Measurements from ENCODE around the gene KRI1.

DNA sequence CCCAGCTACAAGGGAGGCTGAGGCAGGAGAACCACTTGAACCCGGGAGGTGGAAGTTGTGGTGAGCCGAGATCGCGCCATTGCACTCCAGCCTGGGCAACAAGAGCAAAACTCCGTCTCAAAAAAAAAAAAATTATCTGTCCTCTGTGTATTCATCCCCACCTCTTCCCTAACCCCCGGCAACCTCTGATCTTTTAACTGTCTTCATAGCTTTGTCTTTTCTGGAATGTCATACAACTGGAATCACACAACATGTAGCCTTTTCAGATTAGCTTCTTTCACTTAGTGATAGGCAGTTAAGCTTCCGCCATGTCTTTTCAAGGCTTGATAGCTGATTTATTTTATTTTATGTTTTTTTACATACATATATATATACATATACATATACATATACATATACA lies 40.2 kb downstream of the KRI1 start:
- TF ChIP-seq, protein P1, sequence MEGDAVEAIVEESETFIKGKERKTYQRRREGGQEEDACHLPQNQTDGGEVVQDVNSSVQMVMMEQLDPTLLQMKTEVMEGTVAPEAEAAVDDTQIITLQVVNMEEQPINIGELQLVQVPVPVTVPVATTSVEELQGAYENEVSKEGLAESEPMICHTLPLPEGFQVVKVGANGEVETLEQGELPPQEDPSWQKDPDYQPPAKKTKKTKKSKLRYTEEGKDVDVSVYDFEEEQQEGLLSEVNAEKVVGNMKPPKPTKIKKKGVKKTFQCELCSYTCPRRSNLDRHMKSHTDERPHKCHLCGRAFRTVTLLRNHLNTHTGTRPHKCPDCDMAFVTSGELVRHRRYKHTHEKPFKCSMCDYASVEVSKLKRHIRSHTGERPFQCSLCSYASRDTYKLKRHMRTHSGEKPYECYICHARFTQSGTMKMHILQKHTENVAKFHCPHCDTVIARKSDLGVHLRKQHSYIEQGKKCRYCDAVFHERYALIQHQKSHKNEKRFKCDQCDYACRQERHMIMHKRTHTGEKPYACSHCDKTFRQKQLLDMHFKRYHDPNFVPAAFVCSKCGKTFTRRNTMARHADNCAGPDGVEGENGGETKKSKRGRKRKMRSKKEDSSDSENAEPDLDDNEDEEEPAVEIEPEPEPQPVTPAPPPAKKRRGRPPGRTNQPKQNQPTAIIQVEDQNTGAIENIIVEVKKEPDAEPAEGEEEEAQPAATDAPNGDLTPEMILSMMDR (IDR thresholded peaks at IDR 0.05) = no peak
- TF ChIP-seq POLR2A (IDR thresholded peaks at IDR 0.05) = no peak
